ENCODE results near the gene MDH1B.
A peak's percentile ranks its signal among the peaks of the same experiment; 100 is the strongest.

The MDH1B gene

DNA sequence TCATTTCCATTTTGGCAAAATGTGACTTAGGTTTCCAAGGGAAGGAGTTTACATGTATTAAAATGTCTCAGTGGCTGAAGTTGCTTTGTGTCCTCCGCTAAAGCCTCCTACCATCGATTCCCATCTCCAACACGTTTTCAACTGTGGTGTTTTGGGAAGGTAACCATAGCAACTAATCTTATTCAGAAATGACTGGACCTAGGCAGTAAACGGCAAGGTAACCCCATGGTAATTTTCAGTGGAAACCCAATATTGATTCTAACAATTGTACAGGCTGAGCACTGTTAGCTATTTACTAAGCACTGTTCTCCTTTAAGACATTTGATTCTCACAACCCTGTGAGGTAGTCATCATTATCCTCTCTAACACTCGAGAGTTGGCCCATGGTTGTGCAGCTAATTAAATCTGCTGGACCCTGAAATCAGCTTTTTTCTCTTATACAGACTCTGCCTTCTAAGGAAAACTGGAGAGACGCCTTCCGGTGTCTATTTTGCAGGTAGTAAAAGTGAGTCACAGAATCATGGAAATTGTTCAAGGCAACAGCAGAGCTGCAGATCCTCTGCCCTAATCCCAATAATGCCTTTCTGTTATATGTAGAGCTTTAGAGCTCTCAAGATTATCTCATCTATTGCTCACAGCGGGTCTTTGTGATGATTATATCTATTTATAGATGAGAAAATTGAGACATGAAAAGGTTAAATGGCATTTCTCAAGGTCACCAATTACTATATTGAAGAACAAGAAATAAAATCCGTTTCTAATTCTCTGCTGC is 36.5 kb upstream of the MDH1B start:
- TF ChIP-seq, protein P1, sequence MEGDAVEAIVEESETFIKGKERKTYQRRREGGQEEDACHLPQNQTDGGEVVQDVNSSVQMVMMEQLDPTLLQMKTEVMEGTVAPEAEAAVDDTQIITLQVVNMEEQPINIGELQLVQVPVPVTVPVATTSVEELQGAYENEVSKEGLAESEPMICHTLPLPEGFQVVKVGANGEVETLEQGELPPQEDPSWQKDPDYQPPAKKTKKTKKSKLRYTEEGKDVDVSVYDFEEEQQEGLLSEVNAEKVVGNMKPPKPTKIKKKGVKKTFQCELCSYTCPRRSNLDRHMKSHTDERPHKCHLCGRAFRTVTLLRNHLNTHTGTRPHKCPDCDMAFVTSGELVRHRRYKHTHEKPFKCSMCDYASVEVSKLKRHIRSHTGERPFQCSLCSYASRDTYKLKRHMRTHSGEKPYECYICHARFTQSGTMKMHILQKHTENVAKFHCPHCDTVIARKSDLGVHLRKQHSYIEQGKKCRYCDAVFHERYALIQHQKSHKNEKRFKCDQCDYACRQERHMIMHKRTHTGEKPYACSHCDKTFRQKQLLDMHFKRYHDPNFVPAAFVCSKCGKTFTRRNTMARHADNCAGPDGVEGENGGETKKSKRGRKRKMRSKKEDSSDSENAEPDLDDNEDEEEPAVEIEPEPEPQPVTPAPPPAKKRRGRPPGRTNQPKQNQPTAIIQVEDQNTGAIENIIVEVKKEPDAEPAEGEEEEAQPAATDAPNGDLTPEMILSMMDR (conservative IDR thresholded peaks at IDR 0.05; ENCODE audit: low read length), result no peak
- no peak for DNase-seq (ENCODE audit: low read depth)
- no peak overlapping the region for H3K4me3 ChIP-seq (ENCODE audit: low read length)

GRCh38 chr2:206800506-206801417 is 35.6 kb upstream of the MDH1B start:
- no peak overlapping the region for H3K4me3 ChIP-seq (ENCODE audit: low read length)
- peak; percentile 78 for DNase-seq (ENCODE audit: low read depth)
- TF ChIP-seq, protein P1 (conservative IDR thresholded peaks at IDR 0.05; ENCODE audit: low read length), result peak; percentile 77

- peak; percentile 29 for DNase-seq (ENCODE audit: low read depth)
- H3K4me3 ChIP-seq (ENCODE audit: low read length), result no peak overlapping the region
- TF ChIP-seq, protein P1 (conservative IDR thresholded peaks at IDR 0.05; ENCODE audit: low read length), result no peak
Measured at GRCh38 chr2:206799083-206799482, 34.0 kb upstream of the MDH1B start.

DNA sequence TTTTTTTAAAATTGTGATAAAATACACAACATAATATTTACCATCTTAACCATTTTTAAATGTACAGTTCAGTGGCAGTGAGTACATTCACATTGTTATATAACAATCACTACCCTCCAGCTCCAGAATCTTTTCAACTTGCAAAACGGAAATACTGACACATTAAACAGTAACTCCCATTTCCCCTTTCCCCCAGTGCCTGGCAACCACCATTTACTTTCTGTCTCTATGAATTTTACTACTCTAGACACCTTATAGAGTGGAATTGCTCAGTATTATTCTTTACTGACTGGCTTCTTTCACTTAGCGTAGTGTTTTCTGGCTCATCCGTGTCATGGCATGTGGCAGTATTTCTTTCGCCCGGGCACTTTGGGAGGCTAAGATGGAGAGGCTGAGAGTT is 32.9 kb upstream of the MDH1B start:
- TF ChIP-seq, protein P1 (conservative IDR thresholded peaks at IDR 0.05; ENCODE audit: low read length), result no peak
- no peak overlapping the region for H3K4me3 ChIP-seq (ENCODE audit: low read length)
- DNase-seq (ENCODE audit: low read depth), result no peak

DNA sequence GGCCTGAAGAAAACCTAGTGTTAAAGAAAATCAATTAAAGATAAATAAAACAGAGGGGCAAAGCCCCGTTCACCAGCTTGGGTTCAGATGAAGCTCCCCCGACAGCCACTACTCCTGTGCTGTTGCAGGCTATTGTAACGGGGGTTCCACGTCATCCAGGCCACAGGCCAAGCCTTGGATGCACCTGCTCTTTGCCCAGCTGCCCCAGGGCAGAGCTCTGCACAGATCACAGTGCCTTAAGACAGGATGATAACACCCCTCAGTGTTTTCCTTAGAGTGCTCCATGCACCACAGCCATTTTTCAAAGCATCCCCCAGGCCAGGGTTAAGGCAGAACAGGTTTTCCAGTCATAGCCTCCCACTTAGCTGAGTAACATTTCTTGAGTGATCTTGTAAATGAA is 32.2 kb upstream of the MDH1B start:
- H3K4me3 ChIP-seq (ENCODE audit: low read length), result no peak overlapping the region
- DNase-seq (ENCODE audit: low read depth), result no peak
- TF ChIP-seq, protein P1 (conservative IDR thresholded peaks at IDR 0.05; ENCODE audit: low read length), result no peak

GRCh38 chr2:206792645-206793044 is 27.5 kb upstream of the MDH1B start:
- no peak for DNase-seq (ENCODE audit: low read depth)
- no peak overlapping the region for H3K4me3 ChIP-seq (ENCODE audit: low read length)
- TF ChIP-seq, protein P1 (conservative IDR thresholded peaks at IDR 0.05; ENCODE audit: low read length), result no peak

Data from AG10803 (cell line).